NOMO-1 treated with DMSO at 0.1 percent for 48 hours (cell line): ENCODE results near the gene S100A13.

ENCODE experiments used
- DNase-seq: peaks from one replicate; lab custom pipeline; 2025; ENCODE audit not compliant: unreplicated experiment; lab: John Stamatoyannopoulos, UW

S100A13 gene

GRCh38 chr1:153627715-153628626, 666 bp upstream of the S100A13 start, which contains the start of gene S100A1:
S100A1 (plus strand) TSS chr1:153628434; CDS start chr1:153630522, 2,088 bp downstream.
- DNase-seq, result no peak

DNA sequence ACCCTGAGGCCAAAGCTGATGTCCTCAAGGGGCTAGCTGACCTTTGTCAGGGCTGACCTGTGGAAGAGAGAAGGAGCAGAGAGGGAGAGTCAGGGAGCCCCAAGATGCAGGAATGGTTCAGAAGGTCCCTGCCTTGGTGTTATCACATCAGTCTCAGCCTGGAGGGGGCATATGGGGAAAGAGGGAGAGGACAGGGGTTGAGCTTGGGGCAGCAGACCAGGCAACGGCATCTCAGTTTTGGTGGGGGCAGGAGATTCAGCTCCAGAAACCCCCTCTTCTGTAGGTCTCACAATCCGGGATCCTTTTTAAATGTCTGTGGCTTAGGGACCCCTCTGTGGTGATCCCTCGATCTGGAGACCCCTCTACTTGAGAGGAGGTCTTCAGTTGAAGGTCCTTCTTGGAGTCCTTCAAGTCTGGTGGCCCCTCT, 815 bp downstream of the S100A13 start:
- DNase-seq, result no peak

- no peak for DNase-seq
These were observed 2.2 kb downstream of the S100A13 start for GRCh38 chr1:153624965-153625611.

DNA sequence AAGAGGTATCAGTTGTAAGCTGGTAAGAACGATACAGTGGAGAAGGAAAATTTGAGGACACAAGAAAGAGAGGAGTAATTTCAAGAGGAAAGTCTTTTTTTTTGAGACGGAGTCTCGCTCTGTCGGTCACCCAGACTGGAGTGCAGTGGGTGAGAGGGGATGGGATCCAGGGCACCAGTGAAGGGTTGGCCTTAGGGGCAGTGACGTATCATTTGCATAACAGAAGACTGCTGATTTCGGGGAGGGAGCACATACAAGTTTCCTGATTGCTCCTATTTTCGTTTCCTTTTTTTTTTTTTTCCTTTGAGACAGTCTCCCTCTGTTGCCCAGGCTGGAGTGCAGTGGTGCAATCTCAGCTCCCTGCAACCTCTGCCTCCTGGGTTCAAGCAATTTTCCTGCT, 4.2 kb downstream of the S100A13 start:
- peak; percentile 55 for DNase-seq

DNA sequence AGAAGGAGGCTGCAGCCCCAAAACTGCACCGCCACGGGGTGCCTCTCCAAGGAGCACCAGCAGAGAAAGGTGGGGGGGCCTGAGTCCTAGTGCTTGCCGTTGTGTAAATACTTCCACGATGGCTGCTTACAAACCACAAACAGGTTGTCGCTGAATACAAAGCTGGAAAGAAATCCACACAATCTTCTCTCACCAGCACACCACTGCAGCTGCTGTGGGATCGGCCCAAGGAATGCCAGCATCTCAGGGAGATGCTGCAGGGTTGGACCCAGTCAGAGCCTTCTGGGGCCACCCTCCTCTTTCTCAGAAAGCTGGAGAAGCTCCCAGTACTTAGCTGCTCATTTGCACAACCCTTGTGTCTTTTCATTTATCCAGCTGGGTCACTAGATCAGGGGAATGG, 8.1 kb downstream of the S100A13 start:
- no peak for DNase-seq

- no peak for DNase-seq
These were observed 9.6 kb downstream of the S100A13 start for GRCh38 chr1:153617663-153618062.

- no peak for DNase-seq
These were observed 10.4 kb downstream of the S100A13 start for GRCh38 chr1:153616917-153617311.

DNA sequence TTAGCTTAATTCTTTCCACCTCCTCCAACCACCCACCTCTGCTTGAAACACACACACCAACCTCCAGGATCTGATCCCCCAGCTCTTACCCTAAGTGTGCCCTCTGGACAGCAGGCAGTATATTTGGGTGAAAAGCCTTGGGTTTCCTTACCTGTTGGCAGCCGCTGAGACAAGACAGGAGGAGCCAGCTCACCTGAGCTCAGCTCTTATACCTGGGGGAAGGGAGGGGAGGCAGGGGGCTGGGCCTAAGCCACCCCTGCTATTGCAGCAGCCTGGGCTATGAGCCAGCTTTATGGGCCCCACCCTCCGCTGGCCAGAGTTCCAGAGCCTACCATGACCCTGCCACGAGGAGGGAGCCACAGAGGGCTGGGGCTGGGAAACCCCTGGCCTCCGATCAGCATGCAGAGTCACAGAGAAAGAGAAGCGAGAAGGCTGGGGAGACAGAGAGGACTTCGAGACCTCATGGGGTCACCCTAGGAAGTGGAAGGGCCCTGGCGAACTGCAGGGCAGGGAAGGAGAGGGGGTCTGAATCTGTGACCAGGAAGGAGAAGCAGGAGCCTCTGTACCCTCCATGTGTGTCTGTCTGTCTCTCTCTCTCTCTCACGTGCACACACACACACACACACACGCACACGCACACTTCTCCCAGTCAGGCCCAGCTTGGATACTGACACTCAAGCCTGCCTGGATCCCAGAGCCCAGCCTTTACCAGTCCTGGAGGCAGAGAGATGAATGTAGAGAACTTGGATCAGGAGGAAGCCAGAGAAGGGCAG, 11.0 kb downstream of the S100A13 start, which contains the start of gene S100A14:
TSS of gene S100A14 (minus strand) at position 182 of the 773 bp plus-strand sequence. CDS start 467 bp downstream, outside the sequence.
- no peak for DNase-seq

DNA sequence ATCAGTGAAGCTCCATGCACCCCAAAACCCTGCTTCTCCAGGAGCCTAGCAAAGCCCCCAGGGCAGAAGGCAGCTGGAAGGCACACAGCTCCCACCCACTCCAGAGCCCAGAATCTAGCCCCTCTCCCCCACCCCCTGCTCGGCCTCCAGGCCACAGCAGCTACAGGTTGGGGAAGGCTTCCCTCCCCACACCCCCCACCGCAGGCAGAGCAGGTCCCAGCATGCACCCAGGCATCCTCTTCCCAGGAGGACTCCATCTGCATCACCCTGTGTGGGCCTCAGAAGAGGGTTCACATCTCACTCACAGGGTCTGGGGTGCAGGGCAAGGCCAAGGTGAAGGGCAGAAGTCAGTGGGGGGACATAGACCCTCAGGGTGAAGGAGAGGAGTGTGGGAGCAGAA, 11.9 kb downstream of the S100A13 start:
- DNase-seq, result no peak

DNA sequence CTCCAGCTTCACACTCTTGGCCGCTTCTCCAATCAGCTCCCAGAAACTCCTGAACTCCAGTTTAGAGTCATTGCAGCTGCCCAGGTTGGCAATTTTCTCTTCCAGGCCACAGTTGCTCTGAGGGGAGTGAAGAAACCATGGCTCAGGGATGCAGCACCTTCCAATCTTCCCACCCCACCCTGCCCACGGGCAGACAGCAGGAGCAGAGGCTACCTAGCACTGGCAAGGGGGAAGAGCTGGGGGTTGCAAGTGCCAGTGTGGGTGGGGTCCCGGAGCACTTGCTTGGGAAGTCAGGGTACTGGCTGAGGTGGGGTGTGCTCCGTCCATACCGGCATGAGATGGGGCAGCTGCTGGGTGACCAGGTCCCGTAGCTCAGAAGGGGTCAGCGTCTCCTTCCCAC, 12.4 kb downstream of the S100A13 start:
- no peak for DNase-seq

GRCh38 chr1:153614189-153614900, 13.0 kb downstream of the S100A13 start:
- no peak for DNase-seq

GRCh38 chr1:153613406-153613805, 13.9 kb downstream of the S100A13 start:
- DNase-seq, result no peak

DNA sequence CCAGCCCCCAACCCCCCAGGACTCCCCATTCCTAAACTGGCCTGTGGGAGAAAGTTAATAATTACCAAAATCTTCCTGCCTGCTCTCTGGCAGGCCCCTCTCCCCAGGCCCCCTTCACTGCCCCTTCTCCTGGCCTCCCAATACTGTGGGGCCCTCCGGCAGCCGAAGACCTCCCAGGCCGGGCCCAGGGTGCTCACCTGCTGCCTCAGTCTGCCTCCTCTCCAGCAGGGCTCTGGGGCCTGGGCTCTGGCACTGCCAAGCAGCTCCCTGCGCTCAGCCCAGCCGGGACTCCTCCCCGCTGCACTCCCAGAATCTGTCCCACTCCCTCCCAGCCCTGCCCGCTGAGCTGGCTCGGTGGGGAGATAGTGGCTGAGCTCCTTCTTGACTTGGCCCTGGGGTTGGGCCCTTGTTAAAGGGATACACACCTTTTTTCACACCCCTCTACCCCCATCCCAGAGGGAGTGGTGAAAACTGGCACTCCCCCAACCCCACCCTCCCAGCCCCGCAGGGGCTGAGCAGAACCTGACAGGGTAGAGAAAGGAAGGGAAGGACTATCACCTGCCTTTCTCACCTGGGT, 14.5 kb downstream of the S100A13 start, which contains the start of gene S100A16:
TSS of gene S100A16 (minus strand) at position 383 of the 577 bp plus-strand sequence. CDS start 4,986 bp downstream, outside the sequence.
- DNase-seq, result no peak

GRCh38 chr1:153612111-153612754, 15.1 kb downstream of the S100A13 start:
- no peak for DNase-seq

DNA sequence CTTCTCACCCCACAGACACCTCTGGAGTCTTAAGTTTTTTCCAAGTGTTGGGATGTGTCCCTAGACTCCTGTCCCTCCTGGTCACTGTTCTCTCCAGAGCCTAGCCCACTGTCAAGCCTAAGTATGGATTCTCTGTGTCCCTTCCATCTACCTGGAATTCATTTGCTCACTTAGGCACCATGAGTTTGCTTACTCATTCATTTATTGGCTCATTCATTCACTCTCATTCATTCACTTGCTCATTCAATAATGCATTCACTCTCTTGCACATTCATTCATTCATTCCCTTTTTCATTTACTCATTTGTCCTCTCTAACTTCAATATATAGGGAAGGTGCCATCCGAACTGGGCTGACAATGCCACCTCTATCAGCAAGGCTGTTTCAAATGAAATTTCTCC, 15.9 kb downstream of the S100A13 start:
- no peak for DNase-seq

GRCh38 chr1:153610811-153611301, 16.4 kb downstream of the S100A13 start:
- peak; percentile 15 for DNase-seq

- no peak for DNase-seq
These were observed 17.0 kb downstream of the S100A13 start for GRCh38 chr1:153610334-153610733.

- no peak for DNase-seq
These were observed 17.8 kb downstream of the S100A13 start for GRCh38 chr1:153609585-153609907.

- no peak for DNase-seq
These were observed 18.3 kb downstream of the S100A13 start for GRCh38 chr1:153608742-153609584.
